Activated CD4-positive, alpha-beta memory T cell treated with anti-CD3 and anti-CD28 coated beads, Interleukin-2, amount 10 ng/mL, durations not matched to agents 7 days and 5 days (primary cell): ENCODE results near the gene TPI1. TPM values are rescaled to one million over a fixed set of nuclear protein-coding genes. Genes with fewer than 3 reads are reported as not detected.

Experiments used
- CTCF ChIA-PET: fragments of 350-600 bp; sonication (Branson Sonifier 250); formaldehyde crosslinking; loops from one replicate; lab custom pipeline; 2021; ENCODE audit warnings: antibody characterized with exemption, inconsistent platforms; lab: Charles Lee
- POLR2A ChIA-PET: fragments of 350-600 bp; sonication (Branson Sonifier 250); formaldehyde crosslinking; loops from one replicate; lab custom pipeline; 2021; ENCODE audit warnings: antibody characterized with exemption; lab: Charles Lee
- DNase-seq: peaks from one replicate; pipeline ENCODE4 v3.0.0-alpha.2; 2020
- H3K27ac Mint-ChIP-seq: one replicate; pipeline ENCODE4 v1.8.0; 2021; ENCODE audit warnings: mild to moderate bottlenecking, mixed read lengths
- H3K27me3 Mint-ChIP-seq: one replicate; pipeline ENCODE4 v1.8.0; 2021; ENCODE audit warnings: mixed read lengths
- H3K36me3 Mint-ChIP-seq: one replicate; pipeline ENCODE4 v1.8.0; 2021; ENCODE audit warnings: low read depth, mixed read lengths
- H3K4me1 Mint-ChIP-seq: one replicate; pipeline ENCODE4 v1.8.0; 2021; ENCODE audit warnings: mixed read lengths
- H3K4me3 Mint-ChIP-seq: one replicate; pipeline ENCODE4 v1.8.0; 2021; ENCODE audit warnings: mild to moderate bottlenecking, mixed read lengths
- H3K9me3 Mint-ChIP-seq: one replicate; pipeline ENCODE4 v1.8.0; 2021; ENCODE audit warnings: mixed read lengths
- total RNA-seq, 2 experiments: library from RNA; stranded (reverse); gene quantifications; one replicate each; pipeline ENCODE4 v1.2.3, GENCODE V29; 2021

TPI1 gene
- total RNA-seq, 2 experiments from 2014 or later = 1,228 to 1,253 TPM

DNA sequence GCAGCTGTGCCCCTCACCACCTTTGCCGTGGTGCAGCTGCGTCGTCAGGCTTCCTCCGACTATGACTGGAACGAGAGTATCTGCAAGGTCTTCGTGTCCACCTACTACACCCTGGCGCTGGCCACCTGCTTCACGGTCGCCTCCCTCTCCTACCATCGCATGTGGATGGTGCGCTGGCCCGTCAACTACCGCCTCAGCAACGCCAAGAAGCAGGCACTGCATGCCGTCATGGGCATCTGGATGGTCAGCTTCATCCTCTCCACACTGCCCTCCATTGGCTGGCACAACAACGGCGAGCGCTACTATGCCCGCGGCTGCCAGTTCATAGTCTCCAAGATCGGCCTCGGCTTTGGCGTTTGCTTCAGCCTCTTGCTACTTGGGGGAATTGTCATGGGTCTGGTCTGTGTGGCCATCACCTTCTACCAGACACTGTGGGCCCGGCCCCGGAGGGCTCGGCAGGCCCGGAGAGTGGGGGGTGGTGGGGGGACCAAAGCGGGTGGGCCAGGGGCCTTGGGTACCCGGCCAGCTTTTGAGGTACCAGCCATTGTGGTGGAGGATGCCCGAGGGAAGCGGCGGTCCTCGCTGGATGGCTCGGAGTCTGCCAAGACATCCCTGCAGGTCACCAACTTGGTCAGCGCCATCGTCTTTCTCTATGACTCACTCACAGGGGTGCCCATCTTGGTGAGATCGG, 43.1 kb upstream of the TPI1 start:
- CTCF ChIA-PET = interaction anchor here (0.8 to 4.9 kb wide), 14 partner anchors 11 to 256 kb away, joined by 3 to 48 read pairs (median 4); partner anchors contain the start of genes CD4, MLF2, NOP2 and PTMS
- Mint-ChIP-seq H3K4me1 (peaks cover 28% of the 10 kb centered on the region), H3K27me3 (peaks cover 60% of the 10 kb centered on the region), H3K4me3 (no peak overlapping the region), H3K9me3 (no peaks in the 10 kb centered on the region), H3K36me3 (peaks cover 11% of the 10 kb centered on the region), H3K27ac (no peak overlapping the region)
- POLR2A ChIA-PET = interaction anchor here (1.4 to 7.2 kb wide), 2 partner anchors 13 to 71 kb away, joined by 5 to 33 read pairs; partner anchors contain the start of gene MLF2
- DNase-seq = no peak

DNA sequence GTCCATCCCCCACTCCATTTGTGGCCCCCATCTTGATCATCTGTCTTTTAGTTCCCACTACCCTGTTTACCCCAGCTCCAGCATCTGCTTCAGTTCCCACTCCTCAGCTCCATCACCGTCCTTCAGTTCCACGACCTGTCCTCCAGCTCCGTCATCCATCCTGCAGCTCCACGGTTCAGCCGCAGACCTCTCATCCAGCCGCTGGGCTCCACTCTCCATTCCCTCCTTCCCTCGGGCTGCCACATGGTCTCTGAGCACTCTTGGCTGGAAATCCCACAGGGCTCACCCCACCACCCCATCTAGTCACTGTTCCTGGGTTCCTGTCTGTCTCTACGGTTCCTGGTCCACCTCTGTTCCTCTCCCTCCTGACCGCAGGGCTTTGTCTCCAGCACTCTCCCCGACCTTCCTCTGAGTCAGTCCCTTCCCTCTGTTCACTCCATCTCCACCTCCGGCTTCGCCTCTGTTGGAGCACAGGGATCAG, 42.4 kb upstream of the TPI1 start:
- POLR2A ChIA-PET = interaction anchor here (0.6 to 7.2 kb wide), 5 partner anchors 10 to 72 kb away, joined by 3 to 33 read pairs (median 4); partner anchors contain the start of gene MLF2
- peaks cover 67% of the 10 kb centered on the region for H3K27me3 Mint-ChIP-seq
- peaks cover 29% of the 10 kb centered on the region for H3K4me1 Mint-ChIP-seq
- CTCF ChIA-PET = interaction anchor here (0.8 to 4.9 kb wide), 18 partner anchors 11 to 257 kb away, joined by 3 to 48 read pairs (median 4); partner anchors contain the start of genes CD4, CDCA3, MLF2 and NOP2
- no peaks in the 10 kb centered on the region for H3K9me3 Mint-ChIP-seq
- DNase-seq = no peak
- H3K36me3 Mint-ChIP-seq = peaks cover 3% of the 10 kb centered on the region
- H3K27ac Mint-ChIP-seq = no peak overlapping the region
- no peak overlapping the region for H3K4me3 Mint-ChIP-seq

DNA sequence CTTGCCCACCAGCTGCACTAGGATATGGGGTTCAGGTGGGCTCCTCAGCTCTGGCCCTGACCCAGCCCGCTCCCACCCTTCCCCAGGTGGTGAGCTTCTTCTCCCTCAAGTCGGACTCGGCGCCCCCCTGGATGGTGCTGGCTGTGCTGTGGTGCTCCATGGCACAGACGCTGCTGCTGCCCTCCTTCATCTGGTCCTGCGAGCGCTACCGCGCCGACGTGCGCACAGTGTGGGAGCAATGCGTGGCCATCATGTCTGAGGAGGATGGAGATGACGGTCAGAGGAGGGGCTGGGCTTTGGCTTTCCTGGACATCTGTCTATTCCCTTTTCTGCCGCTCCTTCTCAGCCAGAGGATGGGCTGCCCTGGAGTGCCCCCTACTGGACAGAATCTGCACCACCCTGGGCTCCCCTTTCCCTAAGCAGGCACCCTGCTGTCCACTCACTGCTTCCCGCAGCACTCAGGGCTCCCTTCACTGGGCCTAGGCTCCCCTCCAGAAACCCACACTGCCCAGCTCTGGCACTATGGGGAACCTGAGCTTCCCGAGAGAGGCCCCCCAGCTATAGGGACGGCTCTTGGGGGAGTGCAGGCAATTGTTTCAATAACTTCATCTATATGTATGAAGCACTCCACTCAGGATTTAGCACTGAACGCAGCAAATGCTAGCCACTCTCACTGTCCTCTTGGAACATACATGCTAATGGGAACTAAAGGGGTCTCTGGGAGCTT, 41.8 kb upstream of the TPI1 start:
- peak; percentile 84 for DNase-seq
- Mint-ChIP-seq H3K4me3 (no peak overlapping the region), H3K9me3 (no peaks in the 10 kb centered on the region), H3K36me3 (peaks cover 2% of the 10 kb centered on the region), H3K27me3 (peaks cover 72% of the 10 kb centered on the region), H3K4me1 (peaks cover 27% of the 10 kb centered on the region), H3K27ac (no peak overlapping the region)
- ChIA-PET POLR2A (interaction anchor here (0.6 to 7.2 kb wide), 4 partner anchors 11 to 72 kb away, joined by 3 to 33 read pairs (median 4); partner anchors contain the start of gene MLF2), CTCF (interaction anchor here (0.6 to 4.9 kb wide), 23 partner anchors 10 to 344 kb away, joined by 3 to 48 read pairs (median 3); partner anchors contain the start of genes CD4, CDCA3, COPS7A and MLF2)

DNA sequence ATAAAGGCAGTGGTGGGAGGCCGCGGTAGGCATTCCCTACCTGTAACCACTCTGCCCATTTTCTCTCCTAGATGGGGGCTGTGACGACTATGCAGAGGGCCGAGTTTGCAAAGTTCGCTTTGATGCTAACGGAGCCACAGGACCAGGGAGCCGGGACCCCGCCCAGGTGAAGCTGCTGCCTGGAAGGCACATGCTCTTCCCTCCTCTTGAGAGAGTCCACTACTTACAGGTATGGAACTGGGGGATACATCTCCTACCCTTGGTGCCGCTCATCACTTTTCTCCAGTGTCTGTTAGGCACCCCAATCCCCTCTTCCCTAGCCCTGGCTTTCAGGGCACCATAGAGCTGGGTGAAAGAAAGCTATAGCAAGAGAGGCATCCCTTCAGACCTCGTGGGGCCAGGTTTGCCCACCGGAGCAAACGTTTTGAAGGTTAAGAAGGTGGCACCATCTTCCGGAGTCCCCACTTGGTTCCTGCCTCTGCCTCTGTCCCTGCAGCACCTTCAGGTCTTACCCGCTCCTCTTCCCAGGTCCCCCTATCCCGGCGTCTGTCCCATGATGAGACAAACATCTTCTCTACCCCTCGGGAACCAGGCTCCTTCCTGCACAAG, 41.1 kb upstream of the TPI1 start:
- DNase-seq = no peak
- ChIA-PET CTCF (interaction anchor here (0.6 to 4.9 kb wide), 17 partner anchors 9 to 344 kb away, joined by 3 to 48 read pairs (median 4); partner anchors contain the start of genes CD4, CDCA3, COPS7A and MLF2), POLR2A (interaction anchor here (1.2 to 7.2 kb wide), 3 partner anchors 12 to 73 kb away, joined by 3 to 33 read pairs (median 4); partner anchors contain the start of gene MLF2)
- Mint-ChIP-seq H3K27ac (no peak overlapping the region), H3K4me3 (no peak overlapping the region), H3K4me1 (peaks cover 22% of the 10 kb centered on the region), H3K27me3 (peaks cover 75% of the 10 kb centered on the region), H3K9me3 (no peaks in the 10 kb centered on the region), H3K36me3 (no peaks in the 10 kb centered on the region)

DNA sequence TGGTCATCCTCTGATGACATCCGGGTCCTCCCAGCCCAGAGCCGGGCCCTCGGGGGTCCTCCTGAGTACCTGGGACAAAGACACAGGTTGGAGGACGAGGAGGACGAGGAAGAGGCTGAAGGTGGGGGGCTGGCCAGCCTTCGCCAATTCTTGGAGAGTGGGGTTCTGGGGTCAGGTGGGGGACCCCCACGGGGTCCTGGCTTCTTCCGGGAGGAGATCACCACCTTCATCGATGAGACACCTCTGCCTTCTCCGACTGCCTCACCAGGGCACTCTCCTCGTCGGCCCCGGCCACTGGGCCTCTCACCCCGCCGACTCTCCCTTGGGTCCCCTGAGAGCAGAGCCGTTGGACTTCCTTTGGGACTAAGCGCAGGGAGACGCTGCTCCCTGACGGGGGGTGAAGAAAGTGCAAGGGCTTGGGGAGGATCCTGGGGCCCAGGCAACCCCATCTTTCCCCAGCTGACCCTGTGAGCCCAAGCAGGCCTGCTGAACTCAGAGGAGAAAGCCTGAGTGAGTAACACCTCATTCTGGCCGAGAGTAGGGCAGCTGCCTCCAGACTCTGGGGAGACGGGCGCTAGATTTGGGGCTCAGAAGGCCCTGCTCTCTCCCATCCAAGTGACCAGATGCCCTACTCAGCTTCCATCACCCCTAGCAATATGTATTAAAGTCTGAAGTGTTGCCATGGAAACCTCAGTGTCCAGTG, 40.4 kb upstream of the TPI1 start:
- ChIA-PET CTCF (interaction anchor here (0.6 to 4.9 kb wide), 12 partner anchors 9 to 205 kb away, joined by 3 to 48 read pairs (median 3); partner anchors contain the start of genes CD4, COPS7A, MLF2 and SPSB2), POLR2A (interaction anchor here (1.4 to 7.2 kb wide), 5 partner anchors 13 to 74 kb away, joined by 3 to 33 read pairs (median 7); partner anchors contain the start of genes CDCA3, GNB3, MLF2 and USP5)
- DNase-seq = no peak
- Mint-ChIP-seq H3K36me3 (no peaks in the 10 kb centered on the region), H3K4me3 (peak overlapping the region; percentile 10), H3K27ac (no peak overlapping the region), H3K27me3 (peaks cover 80% of the 10 kb centered on the region), H3K4me1 (peaks cover 20% of the 10 kb centered on the region), H3K9me3 (no peaks in the 10 kb centered on the region)

DNA sequence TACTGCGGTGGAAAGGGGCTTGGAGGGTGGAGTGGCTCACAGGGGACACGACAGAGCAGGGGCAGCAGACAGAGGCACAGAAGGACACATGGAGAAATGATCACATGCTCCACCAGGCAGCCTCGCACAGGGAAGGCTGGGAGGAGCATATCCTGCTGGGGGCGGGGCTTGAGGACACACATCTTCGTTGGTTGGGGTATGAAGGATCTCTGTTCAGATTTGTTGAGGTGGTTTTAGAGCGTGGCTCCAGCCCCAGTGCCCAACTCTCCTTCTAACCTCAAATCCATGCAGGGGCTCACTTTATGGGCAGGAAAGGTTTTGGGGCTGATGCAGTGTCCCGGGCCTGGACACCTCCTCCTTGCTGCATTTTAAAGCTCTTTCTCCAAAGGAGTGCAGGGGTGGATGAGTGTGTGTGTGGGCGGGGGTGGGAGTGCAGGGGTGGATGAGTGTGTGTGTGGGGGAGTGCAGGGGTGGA, 39.9 kb upstream of the TPI1 start:
- Mint-ChIP-seq H3K27me3 (peaks cover 77% of the 10 kb centered on the region), H3K4me1 (peaks cover 18% of the 10 kb centered on the region), H3K9me3 (no peaks in the 10 kb centered on the region), H3K27ac (no peak overlapping the region), H3K4me3 (peak overlapping the region; percentile 10), H3K36me3 (no peaks in the 10 kb centered on the region)
- ChIA-PET POLR2A (interaction anchor here (1.4 to 7.2 kb wide), 4 partner anchors 12 to 74 kb away, joined by 3 to 33 read pairs (median 14); partner anchors contain the start of genes CDCA3, GNB3, MLF2 and USP5), CTCF (interaction anchor here (0.7 to 1.4 kb wide), 3 partner anchors 17 to 106 kb away, joined by 3 read pairs; no protein-coding TSS in a partner anchor)
- DNase-seq = peak; percentile 55

DNA sequence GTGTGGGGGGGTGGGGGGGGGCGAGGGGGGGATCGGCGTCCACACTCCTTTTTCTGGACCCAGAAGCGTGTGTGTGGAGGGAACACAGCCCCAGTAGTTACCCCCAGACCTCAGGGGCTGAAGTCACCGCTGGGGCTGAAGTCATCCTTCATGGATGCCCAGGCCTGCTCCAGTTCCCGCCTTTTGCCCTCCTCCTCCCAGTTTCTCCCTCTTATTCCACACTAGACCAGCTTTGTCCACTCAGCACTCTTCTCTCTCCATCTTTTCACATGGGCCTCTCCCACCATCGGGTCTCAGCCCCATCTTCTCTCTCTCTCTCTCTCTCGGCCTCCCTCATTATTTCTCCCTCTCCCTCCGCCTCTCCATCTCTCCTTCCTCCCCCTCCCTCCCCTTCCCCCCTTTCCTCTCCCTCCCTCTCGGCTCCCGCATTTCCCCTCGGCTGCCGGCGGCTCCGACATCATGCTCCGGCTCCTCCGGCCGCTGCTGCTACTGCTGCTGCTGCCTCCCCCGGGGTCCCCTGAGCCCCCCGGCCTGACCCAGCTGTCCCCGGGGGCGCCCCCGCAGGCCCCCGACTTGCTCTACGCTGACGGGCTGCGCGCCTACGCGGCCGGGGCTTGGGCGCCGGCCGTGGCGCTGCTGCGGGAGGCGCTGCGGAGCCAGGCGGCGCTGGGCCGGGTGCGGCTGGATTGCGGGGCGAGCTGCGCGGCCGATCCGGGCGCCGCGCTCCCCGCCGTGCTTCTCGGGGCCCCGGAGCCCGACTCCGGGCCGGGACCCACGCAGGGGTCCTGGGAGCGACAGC, 39.1 kb upstream of the TPI1 start, which contains the start of gene P3H3:
P3H3 (plus strand) TSS at position 426 of the 799 bp plus-strand sequence; CDS start at position 460, 34 bp downstream.
- peaks cover 18% of the 10 kb centered on the region for H3K4me1 Mint-ChIP-seq

DNA sequence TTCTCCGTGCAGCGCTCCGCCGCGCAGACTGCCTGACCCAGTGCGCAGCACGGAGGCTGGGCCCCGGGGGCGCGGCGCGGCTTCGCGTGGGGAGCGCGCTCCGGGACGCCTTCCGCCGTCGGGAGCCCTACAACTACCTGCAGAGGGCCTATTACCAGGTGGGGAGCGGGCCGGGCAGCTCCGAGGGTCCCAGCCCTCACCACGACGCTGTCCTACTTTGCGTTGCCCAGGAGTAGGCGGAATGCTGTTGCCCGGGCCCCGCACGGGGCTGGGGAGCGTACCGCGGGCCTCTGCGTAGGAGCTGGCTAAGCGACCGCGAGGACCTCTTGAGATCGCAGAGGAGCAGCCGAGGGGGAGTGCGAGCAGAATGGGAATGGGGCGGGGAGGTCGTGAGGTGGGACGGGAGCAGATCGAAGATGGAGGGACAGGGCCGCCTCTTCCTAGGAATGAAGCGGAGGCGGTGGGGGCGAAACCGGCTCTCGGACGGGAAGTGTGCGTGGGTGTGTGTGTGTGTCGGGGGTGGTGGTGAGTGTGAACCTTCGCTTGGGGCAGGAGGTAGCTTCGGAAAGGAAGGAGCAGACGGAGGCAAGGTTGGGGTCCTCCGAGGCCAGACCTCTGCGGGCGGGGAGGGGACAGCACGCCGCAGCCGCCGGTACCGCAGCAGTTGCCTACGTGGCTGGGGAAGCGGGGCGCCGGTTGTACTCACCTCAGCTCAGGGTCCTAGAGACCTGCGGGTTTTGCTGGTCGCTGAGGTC, 38.4 kb upstream of the TPI1 start:
- peaks cover 18% of the 10 kb centered on the region for H3K4me1 Mint-ChIP-seq
- no peak overlapping the region for H3K27ac Mint-ChIP-seq
- no peaks in the 10 kb centered on the region for H3K36me3 Mint-ChIP-seq
- no peaks in the 10 kb centered on the region for H3K9me3 Mint-ChIP-seq
- CTCF ChIA-PET = interaction anchor here (0.8 to 1.4 kb wide), 5 partner anchors 20 to 137 kb away, joined by 3 to 4 read pairs (median 3); partner anchors contain the start of gene SPSB2
- peaks cover 70% of the 10 kb centered on the region for H3K27me3 Mint-ChIP-seq
- H3K4me3 Mint-ChIP-seq = peak overlapping the region; percentile 72
- DNase-seq = no peak
- POLR2A ChIA-PET = interaction anchor here (1.0 to 7.2 kb wide), 6 partner anchors 11 to 105 kb away, joined by 3 to 33 read pairs (median 10); partner anchors contain the start of genes CDCA3, COPS7A, GNB3 and MLF2

More for the DNA sequence above, 39.1 kb upstream of the TPI1 start, which contains the start of gene P3H3:
- Mint-ChIP-seq H3K27ac (no peak within 1 kb of the TSS), H3K4me3 (peak within 1 kb of the TSS; percentile 72), H3K27me3 (peaks cover 72% of the 10 kb centered on the region), H3K36me3 (no peaks in the 10 kb centered on the region), H3K9me3 (no peaks in the 10 kb centered on the region)
- DNase-seq = no peak
- CTCF ChIA-PET = interaction anchor here (0.7 to 1.4 kb wide), 4 partner anchors 16 to 76 kb away, joined by 3 to 4 read pairs (median 3); no protein-coding TSS in a partner anchor
- POLR2A ChIA-PET = interaction anchor here (1.0 to 7.2 kb wide), 7 partner anchors 12 to 104 kb away, joined by 3 to 33 read pairs (median 9); partner anchors contain the start of genes CDCA3, COPS7A, GNB3 and MLF2

DNA sequence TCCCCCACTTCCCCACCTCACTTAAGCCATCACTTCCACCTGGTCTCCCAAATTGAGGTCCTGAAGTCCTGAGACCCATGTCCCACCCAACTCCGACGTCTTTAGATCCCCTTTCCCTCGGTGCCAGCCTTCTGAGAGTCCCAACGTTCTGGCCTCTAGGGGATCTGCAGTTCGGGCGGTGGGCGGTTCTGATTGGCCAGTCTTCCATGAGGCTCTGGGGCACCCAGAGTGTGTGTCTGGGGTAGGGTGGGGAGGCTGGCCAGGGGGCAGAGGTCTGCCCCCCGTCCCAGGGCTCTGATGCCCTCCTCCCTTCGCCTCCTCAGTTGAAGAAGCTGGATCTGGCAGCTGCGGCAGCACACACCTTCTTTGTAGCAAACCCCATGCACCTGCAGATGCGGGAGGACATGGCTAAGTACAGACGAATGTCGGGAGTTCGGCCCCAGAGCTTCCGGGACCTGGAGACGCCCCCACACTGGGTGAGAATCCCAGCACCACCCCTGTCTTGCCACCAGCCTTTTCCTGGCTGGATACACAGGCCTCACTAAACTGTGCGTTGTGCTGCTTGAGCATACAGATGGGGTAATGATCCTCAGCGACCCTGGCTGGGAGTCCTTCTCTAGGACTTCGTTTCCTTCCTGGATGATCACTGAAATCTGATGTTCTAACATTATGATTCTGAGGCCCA, 37.7 kb upstream of the TPI1 start:
- DNase-seq = no peak
- H3K36me3 Mint-ChIP-seq = no peaks in the 10 kb centered on the region
- ChIA-PET CTCF (interaction anchor here (0.8 to 1.5 kb wide), 6 partner anchors 19 to 138 kb away, joined by 3 to 5 read pairs (median 4); partner anchors contain the start of genes MLF2 and SPSB2), POLR2A (interaction anchor here (1.3 to 8.4 kb wide), 8 partner anchors 10 to 106 kb away, joined by 3 to 53 read pairs (median 10); partner anchors contain the start of genes CDCA3, COPS7A, GNB3 and MLF2)
- H3K4me1 Mint-ChIP-seq = peaks cover 20% of the 10 kb centered on the region
- peaks cover 67% of the 10 kb centered on the region for H3K27me3 Mint-ChIP-seq
- H3K4me3 Mint-ChIP-seq = peak overlapping the region; percentile 72
- H3K9me3 Mint-ChIP-seq = no peaks in the 10 kb centered on the region
- H3K27ac Mint-ChIP-seq = no peak overlapping the region
